ENCODE measurements around the gene CRB3.

- TF ChIP-seq, protein P1, sequence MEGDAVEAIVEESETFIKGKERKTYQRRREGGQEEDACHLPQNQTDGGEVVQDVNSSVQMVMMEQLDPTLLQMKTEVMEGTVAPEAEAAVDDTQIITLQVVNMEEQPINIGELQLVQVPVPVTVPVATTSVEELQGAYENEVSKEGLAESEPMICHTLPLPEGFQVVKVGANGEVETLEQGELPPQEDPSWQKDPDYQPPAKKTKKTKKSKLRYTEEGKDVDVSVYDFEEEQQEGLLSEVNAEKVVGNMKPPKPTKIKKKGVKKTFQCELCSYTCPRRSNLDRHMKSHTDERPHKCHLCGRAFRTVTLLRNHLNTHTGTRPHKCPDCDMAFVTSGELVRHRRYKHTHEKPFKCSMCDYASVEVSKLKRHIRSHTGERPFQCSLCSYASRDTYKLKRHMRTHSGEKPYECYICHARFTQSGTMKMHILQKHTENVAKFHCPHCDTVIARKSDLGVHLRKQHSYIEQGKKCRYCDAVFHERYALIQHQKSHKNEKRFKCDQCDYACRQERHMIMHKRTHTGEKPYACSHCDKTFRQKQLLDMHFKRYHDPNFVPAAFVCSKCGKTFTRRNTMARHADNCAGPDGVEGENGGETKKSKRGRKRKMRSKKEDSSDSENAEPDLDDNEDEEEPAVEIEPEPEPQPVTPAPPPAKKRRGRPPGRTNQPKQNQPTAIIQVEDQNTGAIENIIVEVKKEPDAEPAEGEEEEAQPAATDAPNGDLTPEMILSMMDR (conservative IDR thresholded peaks at IDR 0.05; ENCODE audit: low read length): no peak
- TF ChIP-seq EZH2phosphoT487 (IDR thresholded peaks at IDR 0.05; ENCODE audit: borderline replicate concordance, low read depth, low read length): no peak
These were observed 17.6 kb upstream of the CRB3 start for GRCh38 chr19:6446452-6446851.

Data from OCI-LY7 (cell line).